Measurements from ENCODE around the gene GPR162. TPM values are rescaled to one million over a fixed set of nuclear protein-coding genes. Genes with fewer than 3 reads are reported as not detected.
A peak's percentile ranks its signal among the peaks of the same experiment; 100 is the strongest.

The GPR162 gene
- polyA plus RNA-seq, 1 donor from 2014 or later: 82.8 TPM

DNA sequence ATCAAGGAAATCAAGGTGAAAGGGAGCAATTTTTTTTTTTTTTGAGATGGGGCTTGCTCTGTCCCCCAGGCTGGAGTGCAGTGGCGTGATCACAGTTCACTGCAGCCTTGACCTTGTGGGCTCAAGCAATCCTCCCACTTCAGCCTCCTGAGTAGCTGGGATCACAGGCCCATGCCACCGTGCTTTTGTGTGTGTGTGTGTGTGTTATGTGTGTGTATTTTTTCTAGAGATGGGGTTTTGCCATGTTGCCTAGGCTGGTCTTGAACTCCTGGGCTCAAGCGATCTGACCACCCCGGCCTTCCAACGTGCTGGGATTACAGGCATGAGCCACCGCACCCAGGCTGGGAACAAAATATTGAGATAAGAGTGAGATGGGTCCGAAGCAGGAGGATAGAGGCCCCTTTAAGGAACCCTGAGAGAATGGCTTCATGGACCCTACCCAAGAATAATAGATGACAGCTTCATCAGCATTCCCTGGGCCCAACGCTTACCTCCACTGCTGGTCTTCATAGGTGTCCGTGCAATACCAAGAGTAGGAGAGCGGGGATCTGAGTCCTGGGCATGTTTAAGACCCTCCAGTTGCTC is 28.4 kb downstream of the GPR162 start:
- no peaks in the 10 kb centered on the region for H3K9me2 ChIP-seq (ENCODE audit: insufficient read depth, low read length)
- H3K36me3 ChIP-seq (ENCODE audit: insufficient read depth, low read length): no peaks in the 10 kb centered on the region
- no peak overlapping the region for H3K27ac ChIP-seq (ENCODE audit: low read length)
- no peaks in the 10 kb centered on the region for H3K27me3 ChIP-seq (ENCODE audit: insufficient read depth, low read depth, low read length)
- no peaks in the 10 kb centered on the region for H4K20me1 ChIP-seq (ENCODE audit: insufficient read depth)
- H3K9ac ChIP-seq (ENCODE audit: low read length): no peak overlapping the region
- no peaks in the 10 kb centered on the region for H3K9me3 ChIP-seq (ENCODE audit: low read length)
- H3K4me2 ChIP-seq (ENCODE audit: low read length): no peak overlapping the region
- TF ChIP-seq EZH2 (IDR thresholded peaks at IDR 0.05; ENCODE audit: borderline replicate concordance, insufficient read depth, low read length, poor library complexity, severe bottlenecking): no peak
- H3F3A ChIP-seq (ENCODE audit: insufficient read depth, low read length, poor library complexity, severe bottlenecking): peaks cover 5% of the 10 kb centered on the region
- H3K4me3 ChIP-seq (ENCODE audit: low read length): no peak overlapping the region
- peaks cover 27% of the 10 kb centered on the region for H3K79me2 ChIP-seq (replicated peaks; ENCODE audit: insufficient read depth, low read length)
- no peak overlapping the region for H2AFZ ChIP-seq (ENCODE audit: low read depth, low read length)

GRCh38 chr12:6850796-6851152 is 29.2 kb downstream of the GPR162 start:
- Histone ChIP-seq H3K4me2 (ENCODE audit: low read length) (no peak overlapping the region), H3K9me3 (ENCODE audit: low read length) (no peaks in the 10 kb centered on the region), H3K27me3 (ENCODE audit: insufficient read depth, low read depth, low read length) (no peaks in the 10 kb centered on the region), H3K9me2 (ENCODE audit: insufficient read depth, low read length) (no peaks in the 10 kb centered on the region), H2AFZ (ENCODE audit: low read depth, low read length) (no peak overlapping the region), H4K20me1 (ENCODE audit: insufficient read depth) (no peaks in the 10 kb centered on the region), H3K36me3 (ENCODE audit: insufficient read depth, low read length) (no peaks in the 10 kb centered on the region), H3K9ac (ENCODE audit: low read length) (no peak overlapping the region), H3F3A (ENCODE audit: insufficient read depth, low read length, poor library complexity, severe bottlenecking) (peaks cover 5% of the 10 kb centered on the region), H3K79me2 (replicated peaks; ENCODE audit: insufficient read depth, low read length) (peaks cover 30% of the 10 kb centered on the region), H3K27ac (ENCODE audit: low read length) (no peak overlapping the region), H3K4me3 (ENCODE audit: low read length) (peak overlapping the region; percentile 75)
- no peak for TF ChIP-seq MXI1 (conservative IDR thresholded peaks at IDR 0.05; ENCODE audit: poor library complexity, severe bottlenecking)
- TF ChIP-seq EP300 (conservative IDR thresholded peaks at IDR 0.05; ENCODE audit: poor library complexity, severe bottlenecking): no peak
- TF ChIP-seq REST (IDR thresholded peaks at IDR 0.05; ENCODE audit: borderline replicate concordance): no peak
- TF ChIP-seq SMC3 (conservative IDR thresholded peaks at IDR 0.05; ENCODE audit: poor library complexity): no peak
- TF ChIP-seq EZH2 (IDR thresholded peaks at IDR 0.05; ENCODE audit: borderline replicate concordance, insufficient read depth, low read length, poor library complexity, severe bottlenecking): no peak
- TF ChIP-seq POLR2AphosphoS5 (IDR thresholded peaks at IDR 0.05): no peak
- no peak for TF ChIP-seq CTCF (IDR thresholded peaks at IDR 0.05; ENCODE audit: poor library complexity, severe bottlenecking)
- TF ChIP-seq RAD21 (conservative IDR thresholded peaks at IDR 0.05): no peak
- no peak for TF ChIP-seq TAF1 (IDR thresholded peaks at IDR 0.05; ENCODE audit: low read depth)

Measured in neural cell (in vitro differentiated cells).